ENCODE data around the gene PHAF1.

PHAF1 gene

DNA sequence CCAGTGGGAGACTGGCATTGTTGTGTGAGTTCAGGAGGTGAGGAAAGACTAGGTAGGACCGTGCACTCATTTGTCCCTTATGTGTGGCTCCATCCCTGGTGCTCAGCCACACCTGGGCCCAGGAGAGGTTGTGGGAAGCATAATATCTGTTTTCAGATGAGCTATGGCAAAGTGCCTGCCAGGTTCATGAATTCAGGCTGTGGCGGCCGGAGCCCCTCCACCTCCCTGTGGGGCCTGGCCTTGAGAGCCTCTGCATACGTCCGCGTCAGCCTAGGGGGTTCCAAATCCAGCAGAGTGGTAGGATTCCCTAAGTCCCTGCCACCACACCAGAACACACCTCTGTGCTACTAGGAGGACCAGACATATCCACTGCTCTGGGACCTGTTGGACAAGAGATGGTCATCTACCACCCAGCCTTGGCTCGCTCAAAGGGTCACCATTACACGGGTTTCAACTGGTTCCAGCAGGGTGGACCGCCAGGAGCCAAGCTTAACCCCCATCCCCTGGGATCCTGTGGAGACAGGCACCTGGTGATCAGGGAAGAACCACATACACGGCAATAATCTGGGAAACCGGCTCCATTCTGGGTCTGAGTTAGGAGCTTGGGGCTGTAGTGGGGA is 39.0 kb downstream of the PHAF1 start:
- DNase-seq = no peak

DNA sequence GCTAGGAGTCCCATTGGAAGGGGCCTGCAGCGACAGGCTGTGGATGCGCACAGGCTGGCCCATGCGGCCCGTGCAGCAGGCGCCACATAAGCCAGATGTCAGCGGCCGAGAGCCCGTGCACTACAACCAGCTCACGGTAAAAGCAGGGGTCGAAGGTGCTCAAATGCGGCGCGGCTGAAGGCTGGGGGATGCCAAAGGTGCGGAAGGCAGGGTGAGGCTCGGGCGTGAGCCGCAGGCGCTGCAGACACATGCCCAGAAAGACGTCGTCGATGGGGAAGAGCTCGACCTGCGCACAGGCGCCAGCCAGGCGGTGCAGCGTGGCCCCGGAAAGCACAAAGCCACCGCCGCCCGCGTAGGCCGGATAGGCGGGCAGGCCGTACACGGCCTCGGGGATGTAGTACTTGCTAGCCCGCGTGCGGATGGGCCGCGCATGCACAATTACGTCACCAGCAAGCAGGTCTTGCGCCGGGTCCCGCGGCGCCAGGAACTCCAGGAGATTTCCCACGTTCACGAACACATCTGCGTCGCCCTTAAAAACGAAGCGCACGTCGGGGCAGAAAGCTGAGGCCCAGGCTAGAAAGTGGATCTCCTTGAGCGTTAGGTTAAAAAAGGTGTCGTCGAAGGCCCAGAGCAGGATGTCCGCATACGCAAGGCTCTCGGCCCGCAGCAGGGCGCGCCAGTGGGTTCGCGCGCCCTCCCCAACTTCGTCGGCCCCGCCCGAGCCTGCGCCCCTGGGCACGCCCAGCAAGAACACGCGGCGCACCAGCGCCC is 39.7 kb downstream of the PHAF1 start:
- no peak for DNase-seq

DNA sequence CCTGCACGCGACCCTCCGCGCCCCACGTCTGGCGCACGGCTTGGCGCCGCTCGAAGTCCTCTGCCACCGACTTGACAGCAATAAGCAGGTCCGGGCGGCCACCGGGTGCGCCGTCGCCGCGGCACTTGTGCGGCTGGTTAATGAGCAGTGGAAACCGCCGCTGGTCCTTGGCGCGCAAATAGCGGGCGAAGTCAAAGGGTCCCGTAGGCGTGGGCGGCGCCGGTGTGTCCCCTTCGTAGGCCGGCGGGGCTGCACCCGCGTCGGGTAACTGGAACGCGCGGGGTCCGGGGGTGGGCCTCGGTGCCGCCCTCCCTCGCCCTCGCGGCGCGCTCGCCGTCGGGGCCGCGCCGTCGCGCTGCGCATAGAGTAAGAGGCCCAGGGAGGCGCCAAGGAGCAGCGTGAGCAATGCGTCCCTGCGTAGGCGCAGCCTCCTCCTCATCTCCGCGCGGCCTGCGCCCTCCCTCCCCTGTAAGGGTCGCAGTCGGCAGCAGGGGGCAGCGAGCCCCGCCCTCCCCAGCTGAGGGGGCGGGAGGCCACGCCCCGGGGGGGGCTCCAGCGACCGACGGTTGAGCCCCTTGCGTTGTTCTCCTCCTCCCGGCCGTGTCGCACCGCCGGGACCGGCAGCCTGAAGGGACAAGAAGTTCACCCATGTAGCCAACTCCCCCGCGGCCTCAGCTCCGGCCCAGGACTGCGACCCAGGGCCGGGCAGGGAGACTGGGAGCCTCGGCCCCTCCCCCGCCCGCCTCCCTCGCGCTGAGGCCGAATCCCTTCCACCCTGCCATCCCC is 40.5 kb downstream of the PHAF1 start:
- DNase-seq = no peak

DNA sequence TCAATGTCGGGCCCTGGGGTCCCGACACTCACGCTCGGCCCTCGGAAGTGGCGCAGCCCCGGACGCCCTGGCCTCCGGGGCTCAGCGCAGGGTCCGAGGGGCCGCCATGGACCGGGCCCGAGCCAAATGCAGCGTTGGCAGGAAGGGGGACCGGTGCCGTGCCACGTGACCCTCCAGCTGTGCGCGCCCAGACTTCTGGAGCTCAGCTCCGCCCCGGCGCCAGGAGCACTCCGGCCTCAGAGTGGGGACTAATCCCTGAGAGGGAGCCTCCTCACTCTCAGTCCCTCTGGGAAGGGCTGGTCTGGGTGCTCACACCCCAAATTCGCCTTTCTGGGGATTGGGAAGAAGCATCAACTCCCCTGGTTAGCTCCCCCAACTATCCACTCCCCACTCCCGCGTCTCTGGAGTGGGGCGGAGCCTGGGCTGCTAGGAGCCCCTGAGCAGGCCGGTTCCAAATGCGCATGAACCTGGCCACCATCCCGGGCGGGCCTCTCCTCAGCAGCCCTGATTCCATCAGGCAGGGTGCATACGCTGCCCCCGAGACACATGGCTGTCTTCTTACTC is 41.2 kb downstream of the PHAF1 start, which contains the start of gene B3GNT9:
Gene B3GNT9 (minus strand): TSS at position 166 of the 564 bp plus-strand sequence. CDS start 513 bp downstream, outside the sequence.
- no peak for DNase-seq

DNA sequence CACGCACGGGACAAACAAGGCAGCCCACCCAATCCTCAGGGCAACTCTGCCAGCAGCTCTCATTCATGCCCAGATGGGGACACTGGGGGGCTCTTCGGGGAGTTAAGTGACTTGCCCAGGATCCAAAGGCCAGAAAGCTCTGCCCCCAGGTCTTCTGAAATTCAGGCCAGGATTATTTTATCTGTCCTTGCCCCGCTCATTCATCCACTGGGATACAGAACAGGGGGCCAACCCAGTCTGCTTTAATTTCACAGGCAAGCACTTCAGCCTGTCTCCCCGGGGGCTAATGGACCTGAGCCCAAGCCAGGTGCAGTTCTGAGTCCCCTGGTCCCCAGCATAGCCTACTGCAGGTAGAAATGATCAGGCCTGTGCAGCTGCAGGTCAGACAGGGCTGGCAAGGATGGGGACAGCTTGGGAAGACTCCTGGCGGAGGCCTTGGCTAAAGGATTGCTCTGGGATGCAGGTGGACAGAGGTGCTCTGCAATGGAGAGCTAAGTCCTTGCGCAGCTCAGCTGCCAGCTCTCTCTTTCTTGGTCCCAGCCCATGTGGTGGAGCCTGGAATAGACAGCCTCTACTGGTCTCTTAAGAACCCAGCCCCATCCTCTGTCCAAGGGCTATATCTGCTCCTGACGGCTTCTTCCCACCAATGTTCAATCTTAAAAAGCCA is 41.8 kb downstream of the PHAF1 start:
- DNase-seq = no peak

DNA sequence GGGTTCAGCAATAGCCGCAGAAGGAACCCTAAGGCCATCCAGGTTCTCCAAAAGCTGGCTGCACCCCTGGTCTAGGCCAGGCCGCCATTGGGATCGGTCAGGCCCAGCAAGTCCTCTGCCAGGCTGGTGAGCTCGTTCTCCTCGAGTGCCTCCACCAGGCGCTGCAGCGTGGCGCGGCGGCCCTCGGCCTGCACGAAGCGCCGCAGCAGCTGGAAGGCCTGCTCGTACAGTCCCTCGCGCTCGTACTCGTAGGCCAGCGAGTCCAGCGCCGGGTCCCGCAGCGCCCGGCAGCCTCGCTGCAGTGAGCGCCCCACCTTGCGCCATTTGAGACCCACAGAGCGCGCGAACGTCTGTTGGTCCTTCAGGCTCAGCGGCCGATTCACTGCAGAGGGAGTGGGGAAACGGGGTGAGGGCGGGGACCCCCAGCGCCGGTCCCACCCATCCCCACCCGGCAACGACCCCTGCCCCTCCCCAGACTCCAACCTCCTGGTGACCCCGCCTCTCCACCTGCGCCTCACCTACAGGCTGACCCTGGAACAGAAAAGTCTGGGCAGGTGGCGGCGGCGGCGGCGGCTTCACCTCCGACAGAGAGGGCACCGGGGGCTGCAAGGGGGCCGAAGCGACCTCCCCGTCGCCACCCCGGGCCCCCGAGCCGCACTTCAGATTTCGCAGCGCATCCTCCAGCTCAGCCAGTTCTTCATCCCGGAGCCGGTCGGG is 45.0 kb downstream of the PHAF1 start:
- DNase-seq = no peak

DNA sequence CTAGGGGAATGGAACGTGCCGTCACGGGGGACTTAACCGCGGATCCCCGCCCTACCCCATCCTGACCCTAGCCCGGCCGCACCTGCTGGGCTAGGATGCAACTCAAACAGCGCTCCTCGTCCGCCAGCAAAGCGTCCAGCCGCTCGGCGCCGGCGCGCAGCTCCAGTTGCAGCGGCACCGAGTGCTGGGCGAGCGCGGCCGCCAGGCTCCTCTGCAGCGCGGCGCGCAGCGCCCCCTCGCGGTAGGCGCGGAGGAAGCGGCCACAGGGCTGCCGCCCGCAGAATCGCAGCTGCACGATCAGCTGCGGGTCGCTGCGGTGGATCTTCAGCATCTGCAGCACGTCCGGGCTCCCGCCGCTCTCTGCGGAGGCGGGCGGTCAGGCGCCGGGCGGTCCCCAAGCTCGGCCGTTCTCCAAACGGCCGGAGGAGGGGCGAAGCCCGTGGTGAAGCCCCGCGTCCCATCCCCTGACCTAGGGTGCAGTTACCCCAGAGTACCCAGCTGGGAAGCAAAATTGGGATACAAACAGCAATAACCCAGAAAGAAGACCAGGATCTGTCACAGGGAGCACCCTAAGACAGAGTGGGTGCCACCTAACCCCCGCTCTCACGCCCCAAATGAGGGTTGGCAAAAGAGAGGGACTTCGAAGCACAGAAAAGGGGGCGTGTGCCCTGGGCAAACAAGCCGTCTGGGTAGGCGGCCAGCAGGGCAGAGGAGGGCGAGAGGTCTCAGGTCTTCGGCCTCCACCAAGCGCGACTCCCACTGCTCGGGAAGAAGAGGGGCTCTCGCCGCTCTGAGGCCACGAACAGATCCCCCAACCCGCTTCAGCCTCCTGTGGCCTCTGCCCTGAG is 45.8 kb downstream of the PHAF1 start:
- peak; percentile 68 for DNase-seq

DNA sequence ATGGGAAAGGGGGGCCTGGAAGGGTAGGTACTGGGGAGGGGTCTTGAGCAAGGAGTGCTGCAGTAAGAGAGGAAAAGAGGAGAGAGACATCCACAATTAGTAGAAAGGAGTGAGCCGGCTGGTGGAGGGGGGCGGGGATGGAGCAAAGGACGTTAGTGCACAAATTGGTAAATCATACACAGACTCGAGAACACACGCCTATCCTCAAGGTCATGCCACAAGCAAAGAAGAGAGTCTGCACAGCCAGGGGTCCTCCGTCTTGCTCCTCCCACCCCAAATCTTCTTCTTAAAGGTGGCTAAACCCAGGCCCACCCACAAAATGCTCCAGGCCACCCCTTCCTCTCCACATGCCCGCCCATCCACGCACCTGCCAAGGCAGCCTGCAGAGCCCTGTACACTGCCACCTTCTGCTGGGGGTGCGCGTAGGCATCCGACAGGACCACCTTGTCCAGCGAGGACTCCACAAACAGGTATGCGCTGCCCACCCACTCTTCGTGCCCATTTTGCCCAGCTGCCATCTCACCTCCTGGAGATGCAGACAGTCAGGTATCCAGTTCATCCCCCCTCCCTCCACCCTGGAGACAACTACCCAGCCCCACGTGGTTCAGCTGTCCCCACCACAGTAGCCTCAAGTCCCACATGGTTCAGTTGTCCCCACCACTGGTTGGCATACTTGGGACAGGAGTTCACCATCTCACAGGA is 46.6 kb downstream of the PHAF1 start:
- no peak for DNase-seq

DNA sequence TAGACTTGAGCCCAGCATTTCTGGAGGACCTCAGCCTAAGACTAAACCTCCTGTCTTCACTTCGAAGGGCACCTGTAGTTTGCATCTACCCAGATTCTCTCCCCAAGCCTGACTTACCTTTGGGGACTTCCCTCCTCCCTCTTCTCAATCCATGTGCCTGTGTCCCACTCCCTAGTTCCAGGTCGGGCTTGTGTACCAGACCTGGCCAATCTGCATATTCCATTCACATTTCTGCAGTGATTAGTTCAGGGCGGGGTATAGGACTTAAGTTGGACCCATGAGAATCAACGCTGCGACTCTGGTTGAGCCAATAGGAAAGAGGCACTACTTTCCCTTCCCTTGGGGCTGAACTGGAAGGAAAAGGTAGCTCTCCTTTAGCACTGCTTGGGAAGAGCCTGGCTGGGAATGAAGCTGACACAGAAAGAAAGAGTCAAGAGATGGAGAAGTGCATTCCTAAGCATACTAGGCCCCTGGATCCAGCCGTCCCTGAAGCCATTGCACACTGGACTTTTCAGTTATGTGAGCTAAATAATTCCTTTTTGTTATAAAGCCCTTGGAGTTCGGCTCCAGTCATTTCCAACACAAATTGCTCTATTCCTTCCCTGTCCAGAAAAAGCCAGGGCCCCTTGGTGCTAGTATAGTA is 47.5 kb downstream of the PHAF1 start:
- DNase-seq = no peak

DNA sequence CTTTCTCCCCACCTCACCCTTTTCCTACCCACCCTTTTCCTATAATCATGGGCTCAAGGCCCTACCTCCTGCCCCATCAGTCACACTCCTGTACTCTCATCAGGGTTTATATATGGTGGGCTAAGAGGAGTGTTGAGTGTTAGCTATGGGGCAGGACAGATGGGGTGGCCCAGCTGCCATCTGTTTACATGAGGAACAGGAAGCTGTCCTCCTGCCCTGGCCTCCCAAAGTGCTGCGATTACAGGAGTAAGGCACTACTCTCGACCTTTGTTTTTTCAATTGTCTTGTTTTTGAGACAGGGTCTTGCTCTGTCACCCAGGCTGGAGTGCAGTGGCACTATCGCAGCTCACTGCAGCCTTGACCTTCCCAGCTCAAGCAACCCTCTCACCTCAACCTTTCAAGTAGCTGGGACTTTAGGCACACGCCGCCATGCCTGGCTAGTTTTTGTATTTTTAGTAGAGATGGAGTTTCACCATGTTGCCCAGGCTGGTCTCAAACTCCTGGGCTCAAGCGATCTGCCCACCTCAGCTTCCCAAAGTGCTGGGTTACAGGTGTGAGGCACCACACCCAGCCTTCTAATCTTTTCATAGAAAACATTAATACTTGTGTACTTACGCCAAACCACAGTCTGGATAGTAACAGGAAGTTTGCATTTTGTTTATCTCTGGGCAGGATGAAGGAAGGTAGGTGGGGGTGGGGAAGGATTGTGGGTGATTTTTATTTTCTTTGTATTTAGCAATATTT is 48.3 kb downstream of the PHAF1 start:
- DNase-seq = no peak

DNA sequence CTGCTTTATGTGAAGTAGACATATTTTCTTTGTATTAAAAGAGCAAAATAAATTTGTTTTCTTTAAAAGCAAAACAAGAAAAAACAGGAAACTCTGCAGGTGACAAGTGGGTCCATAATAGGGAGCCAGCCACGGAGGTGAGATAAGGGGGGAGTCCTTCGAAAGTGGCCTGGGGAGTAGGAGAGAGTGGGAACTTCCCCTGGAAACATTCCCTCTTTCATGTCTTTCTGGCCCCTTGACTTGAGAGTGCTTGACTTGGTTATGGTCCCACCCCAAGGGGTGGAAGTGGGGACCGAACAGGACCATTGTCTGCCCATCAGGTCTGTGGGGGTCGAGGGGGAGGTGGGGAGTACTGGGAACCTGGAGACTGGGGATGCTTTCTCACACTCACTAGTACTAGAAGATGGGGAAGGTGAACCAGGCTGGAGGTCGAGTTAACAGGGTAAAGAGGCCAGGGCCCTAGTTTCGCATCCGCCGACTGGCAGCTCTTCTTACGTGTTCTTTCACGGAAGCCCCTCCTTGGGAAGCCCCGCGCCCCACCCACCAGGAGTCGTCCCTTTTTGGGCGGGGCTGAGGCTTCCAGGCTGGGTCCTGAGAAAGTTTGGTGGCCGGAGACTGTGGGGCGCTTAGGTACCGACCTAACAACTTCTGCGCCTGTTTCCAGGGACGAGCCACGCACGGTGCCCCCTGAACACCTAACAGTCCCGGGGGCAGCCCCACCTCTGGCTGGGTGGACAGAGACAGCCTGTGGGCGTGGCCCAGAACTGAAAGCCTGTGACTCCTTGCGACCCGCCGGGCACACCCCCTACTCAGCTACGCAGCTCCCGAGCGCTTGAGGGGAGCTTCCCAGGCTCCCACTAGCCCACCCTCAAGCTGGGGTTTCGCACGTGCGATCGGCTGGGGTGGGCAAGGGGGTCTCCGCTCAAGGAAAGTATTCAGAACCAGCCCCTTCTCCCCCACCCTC is 49.2 kb downstream of the PHAF1 start:
- DNase-seq = peak; percentile 77

DNA sequence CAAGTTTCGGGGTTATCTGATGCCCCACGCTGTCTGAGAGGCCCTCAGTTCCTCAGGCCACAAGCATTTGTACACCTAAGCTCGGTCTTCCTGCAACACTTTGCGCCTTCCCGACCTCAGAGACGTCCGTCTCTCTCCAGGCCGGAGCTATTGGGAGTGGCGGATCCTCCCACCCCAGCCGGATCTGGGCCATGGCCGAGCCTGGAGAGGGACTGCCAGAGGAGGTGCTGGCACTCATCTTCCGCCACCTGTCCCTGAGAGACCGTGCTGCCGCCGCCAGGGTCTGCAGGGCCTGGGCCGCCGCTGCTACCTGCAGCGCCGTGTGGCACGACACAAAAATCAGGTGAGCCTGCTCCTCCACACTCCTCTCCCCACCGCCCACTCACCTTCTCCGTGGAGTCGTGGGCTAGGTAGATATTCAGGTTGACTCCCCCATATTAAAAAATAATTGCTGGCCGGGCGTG is 51.9 kb downstream of the PHAF1 start:
- DNase-seq = no peak

DNA sequence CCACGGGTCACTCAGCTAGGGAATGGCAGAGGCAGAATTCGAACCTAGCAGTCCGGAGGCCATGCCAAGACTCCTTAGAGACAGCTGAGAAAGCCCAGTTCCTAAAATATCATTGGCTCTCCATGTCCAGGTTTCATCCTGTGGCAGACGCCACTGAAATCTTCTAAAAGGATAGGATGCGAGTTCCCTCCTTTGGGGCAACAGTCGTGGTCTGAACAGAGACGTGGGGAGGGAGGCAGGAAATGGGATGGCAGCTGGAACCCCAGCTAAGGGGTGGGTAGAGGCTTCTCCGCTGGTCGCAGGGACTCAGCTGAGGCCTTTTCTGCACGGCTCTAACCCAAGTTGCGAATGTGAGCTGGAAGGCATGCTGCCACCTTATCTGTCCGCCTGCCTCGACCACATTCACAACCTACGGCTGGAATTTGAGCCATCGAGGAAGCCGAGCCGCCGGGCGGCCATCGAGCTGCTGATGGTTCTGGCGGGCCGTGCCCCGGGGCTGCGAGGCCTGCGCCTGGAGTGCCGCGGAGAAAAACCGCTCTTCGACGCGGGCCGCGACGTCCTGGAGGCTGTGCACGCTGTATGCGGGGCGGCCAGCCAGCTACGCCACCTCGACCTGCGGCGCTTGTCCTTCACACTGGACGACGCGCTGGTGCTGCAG is 52.9 kb downstream of the PHAF1 start:
- no peak for DNase-seq

DNA sequence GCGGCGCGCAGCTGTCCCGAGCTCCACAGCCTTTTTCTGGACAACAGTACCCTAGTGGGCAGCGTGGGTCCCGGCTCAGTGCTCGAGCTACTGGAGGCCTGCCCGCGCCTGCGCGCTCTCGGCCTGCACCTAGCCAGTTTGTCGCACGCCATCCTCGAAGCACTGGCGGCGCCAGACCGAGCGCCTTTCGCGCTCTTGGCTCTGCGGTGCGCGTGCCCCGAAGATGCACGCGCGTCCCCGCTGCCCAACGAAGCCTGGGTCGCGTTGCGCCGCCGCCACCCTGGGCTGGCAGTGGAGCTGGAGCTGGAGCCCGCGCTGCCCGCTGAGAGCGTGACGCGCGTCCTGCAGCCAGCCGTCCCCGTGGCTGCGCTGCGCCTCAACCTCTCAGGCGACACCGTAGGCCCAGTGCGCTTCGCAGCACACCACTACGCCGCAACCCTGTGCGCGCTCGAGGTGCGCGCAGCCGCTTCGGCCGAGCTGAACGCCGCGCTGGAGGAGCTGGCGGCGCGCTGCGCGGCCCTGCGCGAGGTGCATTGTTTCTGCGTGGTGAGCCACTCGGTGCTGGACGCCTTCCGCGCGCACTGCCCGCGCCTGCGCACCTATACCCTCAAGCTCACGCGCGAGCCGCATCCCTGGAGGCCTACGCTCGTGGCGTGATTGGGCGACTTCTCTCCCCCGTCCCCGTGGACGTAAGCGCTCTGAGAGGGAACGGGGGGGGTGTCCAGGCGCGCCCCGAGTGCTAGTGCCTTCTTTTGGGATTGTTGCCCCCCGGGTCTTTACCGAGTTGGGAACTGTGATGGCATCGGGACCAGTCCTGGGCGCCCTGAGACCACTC is 53.6 kb downstream of the PHAF1 start:
- no peak for DNase-seq

DNA sequence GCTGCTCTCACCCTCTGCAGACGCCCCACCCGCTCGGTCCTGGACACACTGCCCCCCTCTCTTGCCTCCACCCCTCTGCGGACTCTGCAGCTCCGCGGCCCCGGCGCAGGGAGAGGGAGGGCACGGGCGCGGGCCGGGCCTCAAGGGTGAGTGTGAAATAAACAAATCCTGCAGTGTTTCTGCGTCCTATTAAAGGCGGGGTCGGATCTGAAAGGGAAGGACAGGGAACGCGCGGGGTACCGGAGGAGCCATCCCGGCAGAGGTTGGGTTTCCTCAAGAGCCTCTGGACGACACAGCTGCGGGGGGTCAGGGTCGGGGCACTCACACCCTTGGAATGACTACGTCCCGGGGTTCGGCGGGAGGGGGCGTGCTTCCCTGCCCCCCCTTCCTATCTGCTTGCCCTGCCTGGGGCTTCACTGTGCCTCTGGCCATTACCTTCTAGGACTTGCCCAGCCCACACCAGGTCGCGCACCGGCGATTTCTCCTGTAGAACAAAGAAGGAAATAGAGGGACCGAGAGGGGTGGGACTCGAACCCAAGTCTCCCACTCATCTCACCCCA is 54.3 kb downstream of the PHAF1 start:
- DNase-seq = no peak

DNA sequence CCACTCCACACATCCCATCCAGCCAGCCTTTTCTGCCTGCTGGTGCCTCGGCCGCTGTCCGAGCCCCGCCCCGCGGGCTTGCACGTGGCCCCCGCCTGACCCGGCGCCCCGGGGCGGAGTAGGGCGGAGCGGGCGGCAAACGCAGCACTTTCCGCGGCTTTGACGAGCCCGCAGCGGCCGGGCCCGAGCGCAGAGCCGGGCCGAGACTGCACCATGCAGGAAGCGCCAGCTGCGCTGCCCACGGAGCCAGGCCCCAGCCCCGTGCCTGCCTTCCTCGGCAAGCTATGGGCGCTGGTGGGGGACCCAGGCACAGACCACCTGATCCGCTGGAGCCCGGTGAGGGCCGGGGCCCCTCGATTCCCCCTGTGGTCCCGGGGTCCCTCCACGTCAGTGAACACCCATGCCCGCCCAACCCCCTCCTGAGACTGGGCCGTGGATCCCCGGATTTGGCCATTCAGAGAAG is 54.9 kb downstream of the PHAF1 start, which contains the start of gene HSF4:
Gene HSF4 (plus strand): TSS at position 147 of the 463 bp plus-strand sequence. CDS start 67 bp downstream, at position 214.
- no peak for DNase-seq
